GM10266 (cell line): Measurements from ENCODE around the gene HDAC10.
A peak's percentile ranks its signal among the peaks of the same experiment; 100 is the strongest.

Experiments used
- DNase-seq: peaks from one replicate; pipeline ENCODE4 v3.0.0; 2012; ENCODE audit errors: extremely low spot score
- TF ChIP-seq, protein P1 (sequence below): IDR thresholded peaks from 2 replicates; pipeline ENCODE4 v1.5.1; 2012; ENCODE audit warnings: mild to moderate bottlenecking, low read depth; ENCODE audit not compliant: control insufficient read depth, insufficient read depth; ENCODE audit errors: missing control alignments

Gene HDAC10

DNA sequence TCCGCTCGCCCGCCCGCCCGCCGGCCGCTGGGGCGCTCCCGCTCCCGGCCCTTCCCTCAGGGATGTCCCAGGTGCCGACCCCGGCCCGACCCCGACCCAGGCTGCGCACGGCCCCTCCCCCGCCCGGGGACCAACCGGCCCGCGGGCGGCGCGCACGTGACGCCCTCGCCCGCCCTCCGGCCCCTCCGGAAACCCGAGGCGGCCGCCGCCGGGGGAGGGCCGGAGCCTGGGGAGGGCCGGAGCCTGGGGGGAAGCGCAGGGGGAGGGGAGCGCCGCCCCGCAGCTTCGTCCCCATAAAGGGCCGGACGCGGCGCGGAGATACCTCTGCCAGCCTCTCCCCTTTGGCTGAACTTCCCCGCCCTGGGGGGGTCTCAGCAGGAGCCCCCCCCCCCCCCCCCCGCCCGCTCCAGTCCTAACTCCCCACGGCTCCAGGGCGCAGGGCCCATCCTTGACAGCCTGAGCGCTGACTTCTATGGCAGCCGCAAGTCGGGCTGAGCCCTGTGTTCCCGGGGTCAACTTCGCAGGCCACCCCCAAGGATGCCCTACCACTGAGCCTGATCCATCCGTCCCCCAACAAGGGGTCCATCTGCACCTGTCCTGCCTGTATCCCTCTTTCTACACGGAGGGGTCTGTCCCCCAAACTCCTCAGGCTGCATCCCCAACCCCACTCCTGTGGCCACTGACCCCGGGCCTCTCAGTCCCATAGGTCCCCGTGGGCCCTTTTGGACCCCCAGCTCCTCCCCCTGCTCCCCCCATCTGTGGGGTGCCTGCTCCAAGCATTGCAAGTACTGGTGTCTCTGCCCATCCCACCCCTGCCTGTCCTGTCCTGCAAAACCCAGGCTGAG lies 10.8 kb upstream of the HDAC10 start, which contains the start of gene MAPK12:
TSS of gene MAPK12 (minus strand) at position 69 of the 845 bp plus-strand sequence. CDS start 174 bp downstream, outside the sequence.
- DNase-seq, result peak; percentile 92
- TF ChIP-seq, protein P1, sequence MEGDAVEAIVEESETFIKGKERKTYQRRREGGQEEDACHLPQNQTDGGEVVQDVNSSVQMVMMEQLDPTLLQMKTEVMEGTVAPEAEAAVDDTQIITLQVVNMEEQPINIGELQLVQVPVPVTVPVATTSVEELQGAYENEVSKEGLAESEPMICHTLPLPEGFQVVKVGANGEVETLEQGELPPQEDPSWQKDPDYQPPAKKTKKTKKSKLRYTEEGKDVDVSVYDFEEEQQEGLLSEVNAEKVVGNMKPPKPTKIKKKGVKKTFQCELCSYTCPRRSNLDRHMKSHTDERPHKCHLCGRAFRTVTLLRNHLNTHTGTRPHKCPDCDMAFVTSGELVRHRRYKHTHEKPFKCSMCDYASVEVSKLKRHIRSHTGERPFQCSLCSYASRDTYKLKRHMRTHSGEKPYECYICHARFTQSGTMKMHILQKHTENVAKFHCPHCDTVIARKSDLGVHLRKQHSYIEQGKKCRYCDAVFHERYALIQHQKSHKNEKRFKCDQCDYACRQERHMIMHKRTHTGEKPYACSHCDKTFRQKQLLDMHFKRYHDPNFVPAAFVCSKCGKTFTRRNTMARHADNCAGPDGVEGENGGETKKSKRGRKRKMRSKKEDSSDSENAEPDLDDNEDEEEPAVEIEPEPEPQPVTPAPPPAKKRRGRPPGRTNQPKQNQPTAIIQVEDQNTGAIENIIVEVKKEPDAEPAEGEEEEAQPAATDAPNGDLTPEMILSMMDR, result no peak

DNA sequence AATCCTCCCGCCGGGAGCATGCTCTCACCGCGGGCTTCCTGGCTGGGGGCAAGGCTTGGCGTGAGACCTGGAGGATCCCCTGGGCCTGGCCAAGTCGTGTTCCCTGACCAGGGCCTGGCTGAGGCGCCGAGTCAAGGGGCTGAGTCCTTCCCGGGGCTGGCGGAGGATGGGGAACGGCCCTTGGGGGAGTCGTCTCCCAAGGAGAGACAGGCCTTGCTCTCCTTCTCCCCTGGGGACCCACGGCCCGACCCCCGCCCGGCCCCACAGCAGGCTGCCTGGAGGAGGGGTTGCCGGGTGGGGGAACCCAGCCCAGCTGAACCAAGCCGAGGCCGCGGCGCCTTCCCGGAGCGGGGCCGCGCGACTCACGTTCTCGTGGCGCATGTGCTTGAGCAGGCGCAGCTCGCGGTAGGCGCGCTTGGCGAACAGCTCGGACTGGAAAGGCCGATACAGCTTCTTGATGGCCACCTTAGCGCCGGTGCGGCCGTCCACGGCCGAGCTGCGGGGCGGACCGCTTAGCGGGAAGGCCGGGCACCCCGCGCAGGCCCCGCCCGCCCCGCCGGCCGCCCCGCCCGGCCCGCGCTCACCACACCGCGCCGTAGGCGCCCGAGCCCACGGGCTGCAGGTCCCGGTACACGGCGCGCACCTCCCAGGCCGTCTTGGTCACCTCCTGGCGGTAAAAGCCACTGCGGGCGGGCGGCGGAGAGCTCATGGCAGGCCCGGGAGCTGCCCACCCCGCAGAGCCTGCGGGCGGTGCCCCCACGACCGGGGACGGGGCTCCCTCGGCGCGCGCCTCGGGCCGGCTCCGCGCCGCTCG lies 9.9 kb upstream of the HDAC10 start:
- peak; percentile 82 for DNase-seq
- TF ChIP-seq, protein P1, result no peak

DNA sequence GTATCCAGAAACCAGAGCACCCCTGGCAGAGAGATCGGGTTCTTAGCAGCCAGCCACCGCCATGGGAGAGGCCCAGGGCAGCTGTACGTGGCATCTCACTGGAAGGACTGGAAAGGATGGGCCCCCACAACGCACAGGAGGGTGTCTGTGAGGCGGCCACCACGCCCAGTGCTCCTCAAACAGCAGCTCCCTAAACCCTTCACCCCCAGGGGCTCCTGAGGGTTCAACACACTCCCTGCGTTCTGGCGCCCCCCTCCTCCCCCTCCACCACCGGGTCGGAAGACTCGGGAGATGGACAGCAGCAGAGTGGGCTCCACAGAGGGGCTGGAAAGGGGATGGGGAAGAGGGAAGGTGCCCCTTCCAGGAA lies 9.4 kb upstream of the HDAC10 start:
- TF ChIP-seq, protein P1, result no peak
- DNase-seq, result no peak

DNA sequence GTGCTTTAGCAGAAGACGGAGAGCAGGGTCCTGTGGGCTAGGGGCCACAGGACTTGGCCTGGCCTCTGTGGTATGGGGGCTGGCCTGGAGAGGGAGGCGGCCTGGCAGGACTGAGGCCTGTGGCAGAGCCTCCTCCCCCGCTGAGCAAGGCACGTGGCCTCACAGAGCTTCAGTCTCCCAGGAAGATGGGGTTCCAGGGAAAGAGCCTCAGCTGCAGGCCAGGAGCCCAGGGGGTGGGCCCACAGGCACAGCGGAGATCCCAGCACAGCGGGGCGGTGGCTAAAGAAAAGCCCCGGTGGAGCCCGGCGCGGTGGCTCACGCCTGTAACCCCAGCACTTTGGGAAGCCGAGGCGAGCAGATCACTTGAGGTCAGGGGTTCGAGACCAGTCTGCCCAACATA lies 8.2 kb upstream of the HDAC10 start:
- TF ChIP-seq, protein P1, result no peak

GRCh38 chr22:50258361-50259292 lies 7.6 kb upstream of the HDAC10 start:
- no peak for DNase-seq

More for the DNA sequence above, 8.2 kb upstream of the HDAC10 start:
- no peak for DNase-seq

DNA sequence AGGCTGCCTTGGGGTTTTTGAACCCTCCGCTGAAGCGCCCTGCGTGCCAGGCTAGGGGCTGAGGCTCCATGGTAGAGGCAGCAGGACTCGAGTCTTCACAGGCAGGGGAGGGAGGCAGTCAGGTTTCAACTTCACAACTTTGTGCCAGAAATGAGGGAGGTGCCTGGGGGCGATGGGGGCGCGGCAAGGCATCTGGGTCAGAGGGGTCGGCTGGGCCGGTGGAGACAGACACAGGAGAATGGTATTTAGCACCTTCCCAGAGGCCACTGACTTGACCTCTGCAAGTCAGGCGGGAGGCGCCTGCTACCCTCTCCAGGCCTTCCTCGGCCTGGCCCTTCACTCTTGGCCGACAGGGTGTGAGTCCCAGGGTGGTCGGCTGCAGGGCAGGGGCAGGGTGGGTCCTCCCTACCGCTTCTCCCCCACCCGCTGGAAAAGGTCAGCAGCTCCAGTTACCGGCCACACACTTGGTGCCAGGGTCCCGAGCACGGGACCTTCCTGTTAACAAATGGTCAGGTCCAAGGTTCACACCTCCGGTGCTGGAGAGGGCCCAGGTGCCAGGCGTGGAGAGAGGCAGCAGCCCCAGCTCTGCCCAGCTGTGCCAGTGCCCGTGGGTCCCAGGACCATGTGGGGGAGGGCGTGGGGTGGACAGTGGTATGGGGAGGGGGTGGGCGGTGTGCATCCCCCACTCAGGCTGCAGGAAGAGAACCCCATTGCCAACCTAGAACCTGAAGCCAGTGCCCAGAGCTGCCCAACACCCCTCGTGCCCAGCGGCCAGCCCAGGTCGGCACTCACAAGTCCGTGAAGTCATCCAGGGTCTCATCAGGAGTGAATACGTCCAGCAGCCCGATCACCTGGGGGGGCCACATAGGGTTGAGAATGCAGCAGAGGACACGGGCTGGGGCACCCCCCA lies 6.6 kb upstream of the HDAC10 start:
- TF ChIP-seq, protein P1, result no peak
- no peak for DNase-seq

More at GRCh38 chr22:50258361-50259292, 7.6 kb upstream of the HDAC10 start:
- TF ChIP-seq, protein P1, result no peak
